SIG-M5 treated with dmso at 0.1 percent for 504 hours (cell line): ENCODE measurements around the gene CNOT6.

Source experiments
- DNase-seq: peaks from one replicate; lab custom pipeline; 2025; ENCODE audit not compliant: unreplicated experiment; lab: John Stamatoyannopoulos, UW

CNOT6 gene

DNA sequence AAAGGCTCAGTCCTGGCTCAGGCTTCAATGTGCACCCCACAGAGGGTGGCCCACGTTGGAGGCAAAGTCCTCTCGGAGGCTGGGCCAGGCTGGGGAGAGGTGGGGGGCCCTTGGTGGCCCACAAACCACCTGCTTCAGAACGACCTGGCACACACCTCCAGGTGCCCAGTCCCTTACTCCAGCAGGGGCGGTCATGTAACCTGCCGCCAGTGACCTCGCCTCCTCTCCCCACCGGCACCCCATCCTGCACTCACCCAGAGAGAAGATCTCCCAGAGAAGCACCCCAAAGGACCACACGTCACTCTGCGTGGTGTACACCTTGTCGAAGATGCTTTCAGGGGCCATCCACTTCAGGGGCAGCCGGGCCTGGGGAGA lies 119.6 kb downstream of the CNOT6 start:
- no peak for DNase-seq

DNA sequence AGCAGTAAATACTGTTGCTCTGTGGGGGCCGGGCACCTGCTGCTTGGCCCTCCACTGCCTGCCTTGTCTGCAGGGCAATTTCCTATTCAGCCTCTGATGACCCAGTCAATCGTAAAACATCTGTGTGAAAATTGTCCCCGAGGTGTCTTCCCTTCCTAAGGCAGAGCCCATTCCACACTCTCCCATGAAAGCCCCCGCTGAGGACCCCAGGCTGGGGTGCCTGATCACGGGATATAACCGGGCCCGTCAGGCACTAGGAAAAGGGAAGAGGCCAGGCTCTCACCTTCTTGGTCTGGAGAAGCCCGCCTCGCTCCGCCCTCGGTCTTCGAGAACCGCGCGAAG lies 124.3 kb downstream of the CNOT6 start:
- DNase-seq = no peak

DNA sequence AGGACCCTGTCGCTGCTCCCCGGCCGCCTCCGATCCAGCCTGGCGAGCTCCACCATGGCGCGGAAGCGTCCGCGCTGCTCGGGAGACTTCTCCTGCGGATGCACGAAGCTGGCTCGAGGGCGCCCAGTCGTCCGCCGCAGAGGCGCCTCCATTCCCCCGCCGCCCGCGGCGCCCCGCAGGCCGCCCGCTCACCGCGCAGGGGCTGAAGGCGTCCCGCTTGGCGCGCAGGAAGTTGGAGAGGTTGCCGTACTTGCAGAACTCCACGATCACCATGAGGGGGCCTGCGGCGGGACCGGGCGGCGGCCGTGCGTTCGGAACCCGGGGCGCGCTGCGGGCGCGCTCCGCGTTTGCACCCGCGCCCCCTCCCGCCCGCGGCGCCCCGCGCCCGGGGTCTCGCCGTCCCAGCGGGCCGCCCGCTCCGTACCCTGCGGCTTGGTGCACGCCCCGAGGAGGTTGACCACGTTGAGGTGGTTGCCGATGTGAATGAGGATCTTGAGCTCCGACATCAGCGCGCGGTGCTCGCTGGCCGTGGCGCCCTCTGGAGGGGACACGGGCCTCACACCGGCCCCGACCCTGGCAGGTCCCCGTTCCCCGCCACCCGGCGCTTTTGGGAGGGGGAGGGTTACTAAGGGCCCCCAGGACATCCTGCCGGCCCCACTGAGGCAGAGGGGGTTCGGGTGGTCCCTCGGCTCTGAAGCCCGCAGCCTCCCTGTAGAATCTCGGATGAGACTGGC lies 124.8 kb downstream of the CNOT6 start:
- peak; percentile 72 for DNase-seq

DNA sequence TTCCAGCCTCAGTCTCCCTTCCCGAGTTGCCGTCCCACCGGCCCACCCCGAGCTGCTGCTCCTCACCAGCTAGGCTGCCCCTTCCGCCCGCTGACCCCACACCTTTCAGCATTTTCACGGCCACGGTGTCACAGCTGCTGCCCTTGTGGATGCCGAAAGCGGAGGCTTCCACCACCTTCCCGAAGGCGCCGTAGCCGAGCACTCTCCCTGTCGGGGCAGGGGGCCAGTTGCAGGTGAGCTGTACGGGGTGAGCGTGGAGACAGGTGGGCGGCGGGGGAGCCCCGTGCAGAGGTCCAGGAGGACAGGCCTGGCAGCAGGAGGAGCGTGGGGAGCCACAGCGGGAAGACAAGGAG lies 125.4 kb downstream of the CNOT6 start:
- DNase-seq = no peak

DNA sequence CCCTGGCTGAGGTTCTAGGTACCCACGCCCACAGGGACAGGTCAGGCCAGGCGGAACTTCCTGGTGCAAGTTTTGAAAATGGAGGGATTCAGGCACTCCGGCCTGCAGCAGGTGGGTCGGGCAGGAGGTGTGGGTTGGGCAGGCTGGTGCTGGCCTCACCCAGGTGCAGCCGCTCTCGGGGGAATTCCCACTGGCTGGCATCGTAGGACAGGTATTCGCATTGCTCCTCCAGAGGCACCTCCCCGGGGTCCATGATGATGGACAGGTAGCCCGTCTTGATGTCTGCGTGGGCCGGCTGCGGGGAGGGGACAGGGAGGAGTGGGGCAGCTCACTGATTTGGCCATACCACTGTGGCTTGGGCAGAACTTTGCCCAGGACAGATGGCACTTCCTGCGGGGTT lies 125.8 kb downstream of the CNOT6 start:
- no peak for DNase-seq

DNA sequence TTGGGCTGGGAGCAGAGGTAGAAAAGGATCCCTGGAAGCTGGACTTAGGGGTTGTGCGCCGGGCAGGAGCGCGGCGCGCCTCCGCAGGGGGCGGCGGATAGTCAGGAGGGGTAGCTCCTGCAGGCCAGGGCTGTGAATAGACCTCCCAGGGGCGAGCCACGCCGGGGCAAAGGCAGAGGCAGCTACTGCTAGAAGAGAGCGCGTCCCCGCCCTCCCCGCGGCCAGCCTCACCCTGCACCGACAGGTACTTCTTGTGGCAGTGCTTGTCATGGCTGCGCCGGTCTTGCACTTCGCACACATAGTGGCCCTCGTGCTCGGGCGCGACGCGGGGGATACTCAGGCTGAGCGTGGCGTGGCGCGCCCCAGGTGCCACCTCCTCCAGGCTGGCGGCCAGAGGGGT lies 127.1 kb downstream of the CNOT6 start:
- no peak for DNase-seq

DNA sequence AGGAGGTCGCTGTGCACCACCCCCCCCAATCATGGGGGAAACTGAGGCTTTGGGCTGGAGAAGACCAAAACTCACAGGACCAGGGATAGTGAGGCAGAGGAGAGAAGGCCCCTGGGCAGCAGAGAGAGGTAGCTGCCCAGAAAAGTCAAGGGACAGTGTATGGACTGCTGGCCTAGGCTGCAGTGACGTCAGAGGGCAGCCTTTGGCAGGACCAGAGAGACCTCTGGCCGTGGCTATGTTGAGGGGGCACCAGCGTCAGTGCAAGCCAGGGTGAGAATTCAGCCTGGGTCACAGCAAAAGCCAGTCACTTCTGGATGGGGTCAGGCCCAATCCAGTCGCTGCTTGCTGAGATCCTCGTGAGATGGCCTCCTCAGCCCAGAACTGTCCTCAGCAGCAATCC lies 128.7 kb downstream of the CNOT6 start:
- DNase-seq = no peak

DNA sequence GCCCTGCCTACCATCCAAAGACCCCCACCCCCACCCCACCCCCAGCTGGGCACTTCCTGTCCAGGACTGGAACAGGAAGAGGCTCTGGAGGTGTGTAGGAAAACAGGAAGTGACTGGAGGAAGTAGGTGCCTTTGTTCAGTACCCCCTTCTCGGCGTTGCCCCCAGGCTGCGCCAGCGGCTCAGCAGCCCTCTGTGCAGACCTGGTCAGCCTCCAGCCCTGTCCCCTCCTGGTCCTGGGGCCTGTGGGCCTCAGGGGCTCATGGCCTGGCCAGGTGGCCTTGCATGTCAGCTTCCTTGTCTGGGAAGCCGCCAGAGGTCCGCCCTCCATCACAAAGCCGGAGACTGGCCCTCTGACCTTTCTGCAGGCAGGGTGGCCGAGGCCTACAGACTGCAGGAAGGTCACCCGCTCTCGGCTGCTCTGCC lies 129.2 kb downstream of the CNOT6 start:
- DNase-seq = no peak

DNA sequence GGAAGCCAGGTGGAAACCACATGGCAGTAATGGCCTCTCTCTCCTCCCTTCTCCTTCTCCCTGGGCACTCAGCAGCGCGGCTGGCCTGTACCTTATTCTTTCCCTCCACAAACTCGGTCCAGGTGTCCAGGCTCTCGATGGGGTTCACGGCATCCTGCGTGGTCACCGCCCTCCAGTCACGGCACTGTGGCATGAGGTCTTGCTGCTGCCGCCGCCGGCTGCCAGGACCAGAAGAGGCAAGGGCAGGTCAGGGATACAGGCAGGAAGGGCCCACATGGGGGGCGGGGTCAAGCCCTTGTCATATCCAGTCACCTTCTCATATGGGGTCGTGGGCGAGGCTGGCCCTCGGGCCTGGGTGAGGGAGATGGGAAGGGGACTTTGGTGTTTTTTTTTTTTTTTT lies 129.7 kb downstream of the CNOT6 start:
- no peak for DNase-seq

DNA sequence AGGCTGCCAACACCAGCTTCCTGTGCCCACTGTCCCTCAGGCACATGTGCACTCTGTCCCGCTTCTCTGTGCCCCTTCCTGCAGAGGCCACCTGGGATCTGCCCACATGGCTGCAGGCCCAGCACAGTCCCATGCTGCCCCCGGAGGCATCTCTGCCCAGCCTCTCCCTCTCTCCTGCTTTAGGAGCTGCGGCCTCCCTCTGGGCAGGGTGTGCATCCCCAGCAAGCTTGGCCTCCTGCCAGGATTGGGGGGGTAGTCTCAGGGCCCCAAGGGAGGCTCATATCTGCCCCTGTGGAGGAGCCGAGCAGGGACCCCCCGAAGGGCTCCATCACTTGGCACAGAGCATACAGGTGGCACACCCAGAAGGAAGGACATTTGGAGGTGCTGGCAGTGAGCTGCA lies 130.4 kb downstream of the CNOT6 start:
- no peak for DNase-seq

DNA sequence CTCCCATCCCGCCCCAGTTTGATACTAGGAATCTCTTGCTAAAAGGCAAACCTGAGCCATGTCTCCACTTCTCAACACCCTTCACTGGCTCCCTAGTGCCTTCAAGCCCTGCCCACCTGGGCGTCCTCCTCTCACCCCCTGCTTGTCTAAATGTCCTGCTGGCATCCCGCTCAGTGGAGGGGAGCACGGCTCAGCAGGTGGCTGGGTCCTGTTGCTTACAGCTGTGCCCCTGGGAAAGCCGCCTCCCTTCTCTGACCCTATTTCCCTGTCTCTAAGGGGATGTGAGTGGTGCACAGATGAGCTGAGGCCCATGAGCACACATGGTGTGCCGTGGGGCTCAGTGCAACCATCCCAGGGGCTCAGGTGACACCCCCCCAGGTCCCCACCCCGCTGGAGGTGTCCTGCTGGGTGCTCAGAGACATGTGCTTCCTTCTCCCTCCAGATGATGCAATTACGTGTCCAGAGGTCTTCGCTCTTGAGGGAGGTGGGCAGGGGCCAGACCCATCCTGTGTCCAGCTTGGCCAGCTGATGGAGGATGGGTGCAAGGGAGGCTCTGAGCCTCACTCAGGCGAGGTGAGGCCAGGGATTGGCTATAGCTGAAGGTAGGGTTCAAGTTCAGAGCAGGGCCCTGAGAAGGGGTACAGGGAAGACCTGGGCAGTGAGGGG lies 131.1 kb downstream of the CNOT6 start:
- DNase-seq = no peak

DNA sequence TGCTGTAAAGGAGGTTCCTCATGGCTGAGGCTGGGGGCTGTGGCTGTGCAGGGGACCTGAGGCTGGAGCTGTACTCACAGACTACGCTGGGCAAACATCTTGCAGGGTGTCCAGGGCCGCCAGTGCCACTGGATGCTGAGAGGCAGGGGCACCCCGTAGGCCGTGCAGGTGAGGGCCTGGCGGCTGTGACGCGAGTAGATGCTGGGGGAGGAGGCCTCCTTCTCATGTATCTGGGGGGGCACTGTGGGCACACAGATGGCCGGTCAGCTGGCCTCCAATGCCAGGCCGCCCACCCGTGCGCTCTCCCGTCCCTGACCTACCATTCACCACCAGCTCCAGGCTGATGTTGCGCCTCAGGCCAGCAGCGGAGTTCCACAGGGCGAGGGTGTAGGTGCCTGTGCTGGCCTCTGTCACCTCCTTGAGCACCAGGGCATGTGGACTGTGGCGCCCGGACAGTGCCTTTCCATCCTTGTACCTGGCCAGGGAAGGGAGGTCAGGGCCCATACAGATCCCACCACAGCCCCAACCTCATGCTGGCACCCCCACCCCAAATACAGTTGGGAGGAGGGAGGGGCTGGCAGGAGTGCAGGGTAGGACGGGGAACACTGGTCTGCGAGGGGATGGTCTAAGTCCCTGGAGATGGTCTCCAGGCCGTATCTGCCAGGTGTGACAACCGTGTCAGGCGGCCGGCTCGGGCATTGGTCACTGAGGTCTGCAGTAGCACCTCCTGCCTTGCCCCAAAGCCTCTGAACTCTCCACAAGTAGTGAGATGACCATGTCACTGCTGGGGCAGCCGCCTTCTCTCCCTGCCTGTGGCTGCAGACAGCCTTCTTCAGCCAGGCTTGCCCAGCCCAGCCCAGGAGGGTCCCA lies 131.8 kb downstream of the CNOT6 start:
- DNase-seq = no peak

DNA sequence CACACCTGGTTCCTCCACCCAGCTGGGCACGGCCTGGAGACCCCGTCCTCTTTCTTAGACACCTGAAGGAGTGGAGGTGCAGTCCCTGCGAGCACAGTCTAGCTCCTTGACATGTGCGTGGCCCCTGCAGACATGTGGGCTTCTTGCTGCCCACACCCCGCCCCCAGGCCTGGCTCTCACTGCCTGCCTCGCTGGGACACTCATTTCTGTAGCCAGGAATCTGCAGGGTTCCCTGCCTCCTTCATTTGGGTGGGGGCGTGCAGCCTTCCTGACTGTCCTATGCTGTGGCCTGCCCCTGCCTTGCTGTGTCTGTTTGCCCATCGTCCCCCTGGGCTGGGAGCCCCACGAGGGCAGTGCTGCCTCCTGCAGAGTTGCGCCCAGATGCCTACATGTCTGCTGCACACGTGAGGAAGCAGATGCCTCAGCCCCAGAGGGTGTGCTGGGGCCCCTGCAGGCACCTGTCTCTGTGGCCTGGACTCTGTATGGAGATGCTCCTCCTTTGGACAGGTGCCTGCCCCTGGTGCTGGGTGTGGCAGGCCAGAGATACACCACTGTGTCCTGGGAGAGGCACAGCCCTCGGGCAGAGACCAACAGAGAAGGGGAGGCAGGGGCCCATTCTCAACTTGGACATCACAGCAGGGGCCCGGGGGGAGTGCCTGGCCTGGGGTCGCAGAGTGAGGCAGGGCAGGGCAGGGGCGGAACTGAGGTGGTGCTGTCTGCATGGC lies 132.6 kb downstream of the CNOT6 start:
- DNase-seq = no peak

DNA sequence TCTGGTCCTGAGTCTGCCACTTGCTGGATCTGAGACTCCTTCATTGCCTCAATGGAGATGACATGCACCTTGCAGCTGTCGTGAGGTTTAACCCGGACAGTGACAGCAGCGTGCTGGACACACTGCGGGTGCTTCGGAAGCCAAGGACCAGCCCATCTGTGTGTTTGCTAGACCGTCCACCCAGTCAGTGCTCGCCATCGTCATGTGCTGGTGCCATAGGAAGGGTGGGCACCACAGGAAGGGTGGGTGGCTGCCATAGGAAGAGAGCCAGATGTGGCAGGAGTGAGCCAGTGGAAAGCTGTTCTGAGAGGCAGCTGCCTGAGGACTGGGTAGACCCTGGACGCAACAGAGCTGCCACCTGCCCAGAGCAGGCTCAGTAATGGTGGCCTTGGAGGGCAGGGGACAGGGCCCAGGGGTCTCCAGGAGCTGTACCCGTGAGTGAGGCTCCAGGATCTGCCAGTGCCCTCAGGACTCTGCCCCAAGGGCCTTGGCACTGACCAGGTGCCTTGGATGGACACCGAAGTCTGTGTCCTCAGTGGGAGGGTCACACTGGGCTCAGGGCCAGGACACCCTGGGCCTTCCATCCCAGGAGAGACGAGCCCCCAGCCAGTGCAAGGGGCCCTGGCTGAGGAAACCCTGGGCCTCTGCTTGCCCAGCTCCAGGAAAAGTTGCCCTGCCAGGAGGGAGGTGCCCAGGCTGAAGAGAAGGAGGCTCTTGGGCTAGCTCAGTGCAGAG lies 133.4 kb downstream of the CNOT6 start:
- no peak for DNase-seq
